ENCODE results near the gene HOXC10.

Gene HOXC10

DNA sequence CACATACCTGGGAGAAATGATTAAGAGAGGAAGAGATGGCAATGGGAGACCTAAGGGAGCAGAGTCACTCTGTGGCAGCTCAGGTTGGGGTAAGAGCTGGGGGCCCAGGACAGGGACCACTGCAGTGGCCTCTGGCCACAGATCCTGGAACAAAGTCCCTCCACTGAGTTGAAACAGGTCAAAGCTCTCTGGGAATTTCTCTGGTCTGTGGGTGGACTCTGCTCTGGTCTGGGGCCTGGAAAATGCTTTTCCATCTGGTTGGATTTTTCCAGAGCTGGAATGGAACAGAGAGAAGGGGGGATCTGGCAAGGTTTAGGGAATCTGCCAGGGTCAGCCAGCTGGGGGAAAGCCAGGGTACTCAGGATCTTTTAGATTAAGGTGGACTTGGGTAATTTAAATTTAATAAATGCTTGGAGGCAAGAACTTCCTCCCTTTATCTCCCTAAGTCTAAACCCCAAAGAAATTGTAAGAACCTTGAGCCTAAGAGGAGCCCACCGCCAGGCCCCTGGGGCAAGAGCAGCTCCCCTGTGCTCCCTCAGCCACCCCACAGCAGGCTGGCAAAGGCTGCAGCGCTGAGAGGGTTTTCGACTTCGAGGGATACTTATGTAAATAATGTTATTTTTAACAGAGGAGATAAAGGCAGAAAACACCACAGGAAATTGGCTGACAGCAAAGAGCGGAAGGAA is 3.7 kb downstream of the HOXC10 start:
- Histone ChIP-seq H3K9me3 (ENCODE audit: control insufficient read depth, insufficient read depth, low read length) (no peaks in the 10 kb centered on the region), H3K27ac (ENCODE audit: low read depth, low read length) (no peak overlapping the region), H3K36me3 (ENCODE audit: control insufficient read depth, low read length) (no peaks in the 10 kb centered on the region), H3F3A (ENCODE audit: control insufficient read depth, insufficient read depth) (0 out of 2 replicates have a peak, but pooled peaks cover 2% of the 10 kb centered on the region), H4K20me1 (ENCODE audit: control insufficient read depth, insufficient read depth, low read depth, low read length) (peaks cover 6% of the 10 kb centered on the region; the same call in 1 of the 2 replicates), H3K4me3 (ENCODE audit: low read length) (peak overlapping the region; percentile 21; the same call in 1 of the 2 replicates), H3K27me3 (ENCODE audit: control insufficient read depth, low read length) (peaks cover 92% of the 10 kb centered on the region), H3K79me2 (ENCODE audit: control insufficient read depth, low read length) (no peaks in the 10 kb centered on the region), H3K4me2 (ENCODE audit: low read length) (peak overlapping the region; percentile 63), H3K9me2 (replicated peaks; ENCODE audit: control insufficient read depth, low read length) (no peaks in the 10 kb centered on the region), H3K4me1 (ENCODE audit: control insufficient read depth, low read length) (peaks cover 50% of the 10 kb centered on the region)
- TF ChIP-seq EZH2phosphoT487 (IDR thresholded peaks at IDR 0.05; ENCODE audit: borderline replicate concordance, low read length): no peak
- TF ChIP-seq, protein P1, sequence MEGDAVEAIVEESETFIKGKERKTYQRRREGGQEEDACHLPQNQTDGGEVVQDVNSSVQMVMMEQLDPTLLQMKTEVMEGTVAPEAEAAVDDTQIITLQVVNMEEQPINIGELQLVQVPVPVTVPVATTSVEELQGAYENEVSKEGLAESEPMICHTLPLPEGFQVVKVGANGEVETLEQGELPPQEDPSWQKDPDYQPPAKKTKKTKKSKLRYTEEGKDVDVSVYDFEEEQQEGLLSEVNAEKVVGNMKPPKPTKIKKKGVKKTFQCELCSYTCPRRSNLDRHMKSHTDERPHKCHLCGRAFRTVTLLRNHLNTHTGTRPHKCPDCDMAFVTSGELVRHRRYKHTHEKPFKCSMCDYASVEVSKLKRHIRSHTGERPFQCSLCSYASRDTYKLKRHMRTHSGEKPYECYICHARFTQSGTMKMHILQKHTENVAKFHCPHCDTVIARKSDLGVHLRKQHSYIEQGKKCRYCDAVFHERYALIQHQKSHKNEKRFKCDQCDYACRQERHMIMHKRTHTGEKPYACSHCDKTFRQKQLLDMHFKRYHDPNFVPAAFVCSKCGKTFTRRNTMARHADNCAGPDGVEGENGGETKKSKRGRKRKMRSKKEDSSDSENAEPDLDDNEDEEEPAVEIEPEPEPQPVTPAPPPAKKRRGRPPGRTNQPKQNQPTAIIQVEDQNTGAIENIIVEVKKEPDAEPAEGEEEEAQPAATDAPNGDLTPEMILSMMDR (IDR thresholded peaks at IDR 0.05; ENCODE audit: low read depth, low read length, poor library complexity, severe bottlenecking): no peak

- Histone ChIP-seq H4K20me1 (ENCODE audit: control insufficient read depth, insufficient read depth, low read depth, low read length) (peaks cover 6% of the 10 kb centered on the region; the same call in 1 of the 2 replicates), H3K36me3 (ENCODE audit: control insufficient read depth, low read length) (no peaks in the 10 kb centered on the region), H3K4me2 (ENCODE audit: low read length) (peak overlapping the region; percentile 63), H3K9me2 (replicated peaks; ENCODE audit: control insufficient read depth, low read length) (no peaks in the 10 kb centered on the region), H3K27me3 (ENCODE audit: control insufficient read depth, low read length) (peaks cover 93% of the 10 kb centered on the region), H3F3A (ENCODE audit: control insufficient read depth, insufficient read depth) (0 out of 2 replicates have a peak, but pooled peaks cover 2% of the 10 kb centered on the region), H3K4me3 (ENCODE audit: low read length) (peak overlapping the region; percentile 40), H3K4me1 (ENCODE audit: control insufficient read depth, low read length) (peaks cover 42% of the 10 kb centered on the region), H3K27ac (ENCODE audit: low read depth, low read length) (no peak overlapping the region), H3K9me3 (ENCODE audit: control insufficient read depth, insufficient read depth, low read length) (no peaks in the 10 kb centered on the region), H3K79me2 (ENCODE audit: control insufficient read depth, low read length) (no peaks in the 10 kb centered on the region)
- TF ChIP-seq, protein P1 (IDR thresholded peaks at IDR 0.05; ENCODE audit: low read depth, low read length, poor library complexity, severe bottlenecking): peak; percentile 71
- peak; percentile 80; the same call in 1 of the 2 replicates for TF ChIP-seq EZH2phosphoT487 (IDR thresholded peaks at IDR 0.05; ENCODE audit: borderline replicate concordance, low read length)
Measured at GRCh38 chr12:53989227-53990113, 4.5 kb downstream of the HOXC10 start.

GRCh38 chr12:53990311-53991076 is 5.5 kb downstream of the HOXC10 start:
- Histone ChIP-seq H3K9me3 (ENCODE audit: control insufficient read depth, insufficient read depth, low read length) (no peaks in the 10 kb centered on the region), H3F3A (ENCODE audit: control insufficient read depth, insufficient read depth) (0 out of 2 replicates have a peak, but pooled peaks cover 2% of the 10 kb centered on the region), H3K4me2 (ENCODE audit: low read length) (no peak overlapping the region), H3K9me2 (replicated peaks; ENCODE audit: control insufficient read depth, low read length) (no peaks in the 10 kb centered on the region), H3K27me3 (ENCODE audit: control insufficient read depth, low read length) (peaks cover 98% of the 10 kb centered on the region), H3K36me3 (ENCODE audit: control insufficient read depth, low read length) (no peaks in the 10 kb centered on the region), H3K4me3 (ENCODE audit: low read length) (no peak overlapping the region), H3K79me2 (ENCODE audit: control insufficient read depth, low read length) (no peaks in the 10 kb centered on the region), H3K4me1 (ENCODE audit: control insufficient read depth, low read length) (peaks cover 42% of the 10 kb centered on the region), H4K20me1 (ENCODE audit: control insufficient read depth, insufficient read depth, low read depth, low read length) (peaks cover 6% of the 10 kb centered on the region; the same call in 1 of the 2 replicates), H3K27ac (ENCODE audit: low read depth, low read length) (no peak overlapping the region)
- TF ChIP-seq EZH2phosphoT487 (IDR thresholded peaks at IDR 0.05; ENCODE audit: borderline replicate concordance, low read length): no peak
- TF ChIP-seq, protein P1 (IDR thresholded peaks at IDR 0.05; ENCODE audit: low read depth, low read length, poor library complexity, severe bottlenecking): no peak

Measured in DOHH2 (cell line).